ENCODE results near the gene KCND3.
A peak's percentile ranks its signal among the peaks of the same experiment; 100 is the strongest.

The KCND3 gene

GRCh38 chr1:111737216-111738132 lies 252.0 kb downstream of the KCND3 start:
- DNase-seq = no peak

GRCh38 chr1:111736548-111737215 lies 252.8 kb downstream of the KCND3 start:
- peak; percentile 90 for DNase-seq

DNA sequence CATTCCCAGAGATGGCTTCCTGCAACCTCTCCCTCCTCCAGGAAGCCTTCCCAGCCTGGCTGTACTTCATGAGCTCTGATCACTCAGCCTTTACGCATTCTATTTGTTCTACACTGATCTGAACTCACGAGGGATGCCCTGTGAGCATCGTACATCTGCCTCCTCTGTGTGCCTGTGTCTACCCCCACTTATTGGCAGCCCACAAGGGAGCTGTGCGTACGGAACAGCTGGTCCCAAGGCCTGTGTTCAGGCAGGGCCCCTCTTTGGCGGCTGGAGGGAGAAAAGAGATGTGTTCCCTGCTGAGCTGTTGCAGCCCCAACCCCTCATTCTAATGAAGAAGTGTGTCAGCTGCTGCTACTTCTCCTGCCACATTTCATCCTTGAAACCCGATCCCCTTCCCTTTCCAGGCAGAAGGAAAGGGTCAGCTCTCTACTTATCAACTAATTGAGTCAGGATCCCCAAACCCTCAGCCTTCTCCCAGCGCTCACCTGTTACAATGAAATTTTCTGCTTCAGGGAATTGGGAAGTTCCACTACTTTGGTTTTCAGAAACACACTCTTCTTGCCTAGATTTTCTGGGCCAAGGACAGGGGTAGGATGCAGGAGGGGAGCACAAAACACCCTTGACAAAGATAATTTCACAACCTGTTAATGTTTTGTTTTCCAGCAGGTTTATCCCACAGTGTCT lies 253.5 kb downstream of the KCND3 start:
- DNase-seq = peak; percentile 86

GRCh38 chr1:111735321-111735720 lies 254.1 kb downstream of the KCND3 start:
- DNase-seq = no peak

DNA sequence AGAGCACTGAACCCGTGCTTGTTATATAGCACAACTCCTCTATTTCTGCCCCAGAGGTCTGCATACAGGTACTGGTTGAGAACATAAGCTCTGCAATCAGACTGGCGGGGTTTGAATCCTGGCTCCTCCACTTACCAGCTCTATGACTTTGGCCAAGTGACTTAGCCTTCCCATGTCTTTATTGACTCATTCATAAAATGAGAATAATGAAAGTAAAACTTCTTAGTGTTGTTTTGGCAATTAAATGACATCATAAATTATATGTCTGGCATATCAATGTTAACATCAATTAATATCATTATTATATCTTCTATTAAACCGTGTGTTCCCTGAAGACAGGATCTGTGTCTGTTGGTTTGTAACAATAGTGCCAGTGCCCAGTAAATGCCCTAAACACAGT lies 254.6 kb downstream of the KCND3 start:
- no peak for DNase-seq

DNA sequence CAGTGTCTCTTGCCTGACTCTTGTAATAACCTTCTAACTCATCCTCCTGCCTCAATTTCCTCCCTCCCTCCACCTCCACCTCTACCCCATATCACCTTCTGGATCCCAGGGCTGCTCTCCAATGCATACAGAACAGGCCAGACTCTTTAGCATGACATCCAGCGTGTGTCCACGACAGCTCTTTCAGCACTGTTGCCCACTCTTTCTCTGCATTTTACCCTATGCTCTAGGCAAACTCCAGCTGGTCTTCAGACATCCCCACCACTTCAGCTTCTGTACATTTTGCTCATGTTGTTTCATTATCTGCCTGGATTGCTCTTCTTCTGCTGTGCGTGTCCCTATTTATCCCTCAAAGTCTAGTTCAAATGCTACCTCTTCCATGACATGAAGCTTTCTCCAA lies 255.0 kb downstream of the KCND3 start:
- no peak for DNase-seq

- peak; percentile 69 for DNase-seq
Measured at GRCh38 chr1:111733992-111734341, 255.5 kb downstream of the KCND3 start.

GRCh38 chr1:111733183-111733991 lies 256.1 kb downstream of the KCND3 start:
- peak; percentile 69 for DNase-seq

DNA sequence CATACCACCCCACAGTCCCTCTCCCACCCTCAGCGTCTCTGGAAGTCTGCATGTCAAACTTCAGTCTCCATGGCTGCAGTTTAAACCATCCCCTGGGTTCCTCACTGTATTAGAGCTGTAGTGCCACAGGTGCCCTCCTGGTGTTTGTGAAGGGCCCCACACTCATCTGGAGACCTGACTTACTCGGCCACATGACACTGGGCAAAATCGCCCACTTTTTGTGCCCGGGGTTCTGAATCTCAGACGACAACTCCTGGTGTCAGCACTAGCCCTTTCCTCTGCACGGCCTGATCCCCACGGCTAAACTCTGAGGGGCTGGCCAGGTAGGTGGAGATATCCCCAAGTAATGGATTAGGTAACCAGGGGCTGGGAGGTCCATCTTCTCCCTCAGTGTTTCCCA lies 256.8 kb downstream of the KCND3 start:
- no peak for DNase-seq

GRCh38 chr1:111731956-111732355 lies 257.5 kb downstream of the KCND3 start:
- DNase-seq = no peak

DNA sequence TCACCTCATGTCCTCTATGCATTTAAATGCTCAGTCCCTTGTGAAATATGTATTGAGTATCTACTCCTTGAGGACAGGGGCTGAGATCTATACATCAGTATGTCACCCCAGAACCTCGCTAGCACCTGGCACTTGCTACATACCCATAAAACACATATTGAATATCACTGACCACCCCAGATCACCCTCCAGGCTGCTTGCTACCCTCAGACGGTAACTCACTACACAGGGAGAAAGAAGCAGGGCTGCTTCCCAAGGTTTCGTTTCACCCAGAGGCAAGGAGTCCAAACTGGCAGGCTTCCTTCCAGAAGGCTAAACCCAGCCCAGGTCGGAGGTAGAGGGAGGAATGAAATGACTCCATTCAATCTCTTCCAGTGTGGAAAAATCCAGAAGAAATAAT lies 258.8 kb downstream of the KCND3 start:
- no peak for DNase-seq

DNA sequence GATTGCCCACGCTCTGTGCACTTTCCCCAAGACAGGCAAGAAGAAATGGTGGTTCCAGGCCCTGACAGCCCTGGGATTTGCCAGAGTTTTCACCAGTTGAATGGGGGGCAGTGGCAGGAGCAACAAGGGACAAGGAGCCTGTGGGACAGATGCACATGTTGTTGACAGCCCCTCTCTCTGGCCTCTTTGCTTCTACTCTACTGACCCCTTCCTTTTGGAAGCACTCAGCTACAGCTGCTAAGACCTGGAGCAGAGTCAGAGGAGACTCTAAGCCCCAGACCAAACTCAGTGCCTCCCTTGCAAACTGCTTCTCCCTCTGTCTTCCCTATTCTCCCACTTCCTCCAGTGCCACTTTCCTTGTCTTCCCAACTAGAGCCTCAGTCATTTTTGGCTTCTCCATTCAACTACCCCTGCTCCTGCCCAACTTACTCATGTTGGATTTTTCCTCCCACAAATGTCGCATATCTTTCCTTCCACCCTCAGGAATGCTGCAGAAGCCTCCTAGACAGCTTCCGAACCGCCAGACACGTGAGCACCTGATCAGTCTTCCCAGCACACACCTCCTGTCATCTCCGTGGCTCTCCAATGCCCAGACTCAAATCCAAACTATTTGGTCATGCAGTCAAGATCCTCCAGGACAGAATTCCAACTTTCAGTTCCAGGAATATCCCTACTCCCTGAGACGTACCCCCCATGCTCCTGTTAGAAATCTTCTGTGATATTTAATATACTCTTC lies 259.4 kb downstream of the KCND3 start:
- no peak for DNase-seq

DNA sequence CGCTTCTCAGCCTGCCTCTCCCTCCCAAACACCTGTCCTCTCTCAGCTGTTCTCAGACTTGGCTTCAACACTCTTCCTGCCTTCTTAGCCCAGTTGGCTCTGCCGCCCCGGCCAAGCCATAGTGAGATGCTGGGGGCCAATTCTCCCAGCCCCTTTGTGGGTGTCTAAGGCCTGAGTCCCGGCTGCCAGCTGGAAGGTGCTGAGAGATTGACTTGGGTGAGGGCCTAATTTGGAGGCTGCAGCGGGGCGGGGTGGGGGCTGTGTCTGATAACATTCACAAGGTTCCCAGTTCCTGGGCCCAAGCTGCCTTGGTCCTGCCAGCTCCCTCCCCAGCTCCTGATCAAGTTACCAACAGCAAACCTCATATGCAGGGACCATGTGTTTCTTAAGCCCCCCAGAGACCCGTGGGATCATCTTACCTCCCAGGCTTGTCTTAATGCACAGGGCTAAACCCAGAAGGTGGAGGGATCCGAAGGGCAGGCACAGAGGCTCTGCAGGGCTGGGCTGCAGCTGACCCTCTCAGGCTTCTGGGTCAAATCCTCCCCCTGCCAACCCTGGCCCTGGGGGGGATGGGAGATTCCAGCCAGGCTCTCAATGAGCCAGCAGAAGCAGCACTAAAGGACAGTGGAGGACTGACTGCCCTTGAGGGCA lies 260.1 kb downstream of the KCND3 start:
- DNase-seq = no peak

DNA sequence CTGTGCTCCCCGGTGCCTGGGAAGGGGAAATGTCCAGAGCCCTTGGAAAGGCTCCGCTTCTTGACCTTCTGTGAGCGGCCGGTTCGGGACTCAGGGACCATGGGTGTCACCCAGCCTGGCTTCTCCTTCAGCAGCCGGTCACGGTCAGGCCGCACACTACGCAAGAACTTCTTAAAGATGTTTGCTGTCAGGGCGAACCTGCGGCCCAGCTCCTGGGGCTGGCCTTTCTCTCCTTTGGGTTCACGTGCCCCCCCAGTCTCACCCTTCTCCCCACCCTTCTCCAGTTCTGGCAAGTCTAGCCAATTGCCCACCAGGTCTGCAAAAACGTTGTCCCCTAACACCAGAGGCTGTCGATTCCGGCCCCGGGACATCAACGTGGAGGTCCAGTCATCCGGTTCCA lies 262.4 kb downstream of the KCND3 start:
- no peak for DNase-seq

DNA sequence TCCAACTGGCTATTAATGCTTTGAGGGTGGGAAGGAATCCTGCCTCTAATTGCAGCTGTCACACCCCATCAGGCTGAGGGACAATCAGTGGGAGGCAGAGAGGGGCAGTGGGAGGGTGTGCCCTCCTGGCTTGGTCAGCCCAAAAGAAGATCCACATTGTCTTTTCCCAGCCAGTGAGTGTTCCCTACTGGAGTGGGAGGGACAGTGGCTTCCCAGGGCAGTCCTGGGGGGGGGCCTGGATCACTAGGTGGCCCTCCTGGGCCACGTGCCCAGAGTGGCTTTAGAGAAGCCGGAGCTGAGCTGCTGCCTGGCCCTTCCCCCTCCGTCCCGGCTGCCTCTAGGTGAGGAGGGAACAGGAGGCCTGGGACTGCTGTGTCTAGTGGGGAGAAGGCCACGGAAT lies 264.3 kb downstream of the KCND3 start:
- DNase-seq = no peak

DNA sequence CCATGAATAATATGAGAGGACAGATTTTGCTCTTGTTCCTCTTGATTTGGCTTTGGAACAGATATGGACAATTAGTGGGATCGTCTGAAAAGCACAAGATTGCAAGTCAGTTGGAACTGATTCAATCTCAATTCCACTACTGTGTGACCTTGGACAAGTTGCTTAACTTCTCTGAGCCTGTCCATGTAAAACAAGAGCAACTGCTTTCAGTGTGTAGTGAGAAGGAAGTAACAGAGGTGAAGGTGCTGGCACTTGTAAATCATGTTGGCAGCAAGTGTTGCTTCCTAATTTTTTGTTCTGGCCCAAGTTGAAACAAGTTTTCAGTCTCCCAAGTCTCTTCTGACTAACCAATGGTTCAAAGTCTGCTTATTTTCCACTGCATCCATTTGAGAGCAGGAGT lies 265.6 kb downstream of the KCND3 start:
- no peak for DNase-seq

GRCh38 chr1:111723091-111723806 lies 266.2 kb downstream of the KCND3 start:
- DNase-seq = no peak

- DNase-seq = no peak
Measured at GRCh38 chr1:111720977-111721786, 268.3 kb downstream of the KCND3 start.

Data from NCI-H1092 (cell line).